ENCODE measurements around the gene APBB3. TPM values are rescaled to one million over a fixed set of nuclear protein-coding genes. Genes with fewer than 3 reads are reported as not detected.
A peak's percentile ranks its signal among the peaks of the same experiment; 100 is the strongest.
"Not testable (repeated sequence)": the region's sequence is repeated elsewhere in the genome, so short reads cannot be mapped to it uniquely, and the experiment has no call there.

Gene APBB3
- total and polyA plus RNA-seq, 8 donors = 8.1 to 51.0 (median 15.4) TPM

DNA sequence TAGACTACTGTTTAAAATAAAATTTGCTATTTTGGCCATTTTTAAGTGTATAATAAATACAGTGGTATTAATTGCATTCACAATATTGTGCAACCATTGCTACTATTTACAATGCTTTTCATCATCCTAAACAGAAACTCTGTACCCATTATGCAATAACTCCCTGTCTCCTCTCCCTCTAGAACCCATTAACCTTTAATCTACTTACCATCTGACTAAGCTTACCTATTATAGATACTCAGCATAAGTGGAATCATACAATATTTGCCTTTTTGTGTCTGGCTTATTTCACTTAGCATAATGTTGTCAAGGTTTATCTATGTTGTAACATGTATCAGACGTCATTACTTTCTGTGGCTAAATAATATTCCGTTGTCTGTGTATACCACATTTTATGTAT lies 42.6 kb upstream of the APBB3 start:
- no peaks in the 10 kb centered on the region for H3K36me3 ChIP-seq
- no peak overlapping the region for H3K27ac ChIP-seq
- intact Hi-C loops (cut with DNase I) = no loop called here
- H3K4me3 ChIP-seq = no peak overlapping the region
- H3K27me3 ChIP-seq = no peaks in the 10 kb centered on the region
- WGBS, 2 donors = 73 to 84% methylated on average over 2 of the region's 2 CpGs
- TF ChIP-seq CTCF (IDR thresholded peaks at IDR 0.05) = no peak
- no peak for DNase-seq
- H3K4me1 ChIP-seq = no peaks in the 10 kb centered on the region
- no peak for ATAC-seq
- no peaks in the 10 kb centered on the region for H3K9me3 ChIP-seq
- FAIRE-seq = no peak

GRCh38 chr5:140605879-140606278 lies 41.5 kb upstream of the APBB3 start:
- TF ChIP-seq CTCF (IDR thresholded peaks at IDR 0.05) = no peak
- H3K27me3 ChIP-seq = no peaks in the 10 kb centered on the region
- DNase-seq (no peak), ATAC-seq (no peak), FAIRE-seq (no peak)
- H3K9me3 ChIP-seq = no peaks in the 10 kb centered on the region
- no peak overlapping the region for H3K27ac ChIP-seq
- H3K4me1 ChIP-seq = no peaks in the 10 kb centered on the region
- intact Hi-C loops (cut with DNase I) = no loop called here
- H3K36me3 ChIP-seq = no peaks in the 10 kb centered on the region
- WGBS, 2 donors = 73 to 76% methylated on average over 3 of the region's 3 CpGs
- H3K4me3 ChIP-seq = no peak overlapping the region

GRCh38 chr5:140603734-140604133 lies 39.3 kb upstream of the APBB3 start:
- Histone ChIP-seq H3K27ac (no peak overlapping the region), H3K27me3 (no peaks in the 10 kb centered on the region)
- no peak for ATAC-seq

DNA sequence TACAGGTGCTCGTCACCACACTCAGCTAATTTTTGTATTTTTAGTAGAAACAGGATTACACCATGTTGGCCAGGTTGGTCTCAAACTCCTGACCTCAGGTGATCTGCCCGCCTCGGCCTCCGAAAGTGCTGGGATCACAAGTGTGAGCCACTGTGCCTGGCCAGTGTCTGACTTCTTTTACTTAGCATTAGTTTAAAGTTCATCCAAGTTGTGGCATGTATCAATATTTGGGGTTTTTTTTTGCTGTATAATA lies 39.0 kb upstream of the APBB3 start:
- H3K27ac ChIP-seq; H3K4me3 ChIP-seq; H3K36me3 ChIP-seq; H3K27me3 ChIP-seq; DNase-seq; H3K4me1 ChIP-seq; ATAC-seq; FAIRE-seq; intact Hi-C loops (cut with DNase I); H3K9me3 ChIP-seq: not testable (repeated sequence)
- 91 to 93% methylated on average over 4 of the region's 4 CpGs for WGBS, 2 donors

More at GRCh38 chr5:140603734-140604133, 39.3 kb upstream of the APBB3 start:
- TF ChIP-seq CTCF (IDR thresholded peaks at IDR 0.05) = no peak
- FAIRE-seq = no peak
- H3K36me3 ChIP-seq = no peaks in the 10 kb centered on the region
- DNase-seq = no peak
- 87% methylated on average over 2 of the region's 2 CpGs for WGBS, 2 donors
- intact Hi-C loops (cut with DNase I) = no loop called here
- no peaks in the 10 kb centered on the region for H3K4me1 ChIP-seq
- no peak overlapping the region for H3K4me3 ChIP-seq
- H3K9me3 ChIP-seq = no peaks in the 10 kb centered on the region

DNA sequence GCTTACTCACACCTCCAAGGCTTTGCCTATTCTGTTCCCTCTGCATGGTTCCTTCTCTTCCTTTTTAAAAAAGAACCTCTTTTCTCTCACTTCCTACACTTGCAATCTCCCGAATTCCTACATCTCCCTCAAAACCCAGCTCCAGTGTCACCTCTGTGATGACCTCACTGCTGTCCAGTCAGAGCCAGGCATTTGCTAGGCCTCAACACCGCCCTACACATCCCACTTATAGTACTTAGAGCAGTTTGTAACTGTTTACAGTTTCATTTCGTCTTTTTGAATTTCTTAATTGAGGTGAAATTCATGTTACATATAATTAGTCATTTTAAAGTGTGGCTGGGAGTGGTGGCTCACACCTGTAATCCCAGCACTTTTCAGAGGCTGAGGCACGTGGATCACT lies 37.7 kb upstream of the APBB3 start:
- DNase-seq (no peak), ATAC-seq (peak in 2 of 4 donors; percentile 47 to 66), FAIRE-seq (no peak)
- Histone ChIP-seq H3K9me3 (no peaks in the 10 kb centered on the region), H3K4me1 (no peaks in the 10 kb centered on the region), H3K27ac (no peak overlapping the region), H3K36me3 (no peaks in the 10 kb centered on the region), H3K4me3 (no peak overlapping the region), H3K27me3 (no peaks in the 10 kb centered on the region)
- 69 to 78% methylated on average over 4 of the region's 4 CpGs for WGBS, 2 donors
- TF ChIP-seq CTCF (IDR thresholded peaks at IDR 0.05) = no peak
- intact Hi-C loops (cut with DNase I) = no loop called here

DNA sequence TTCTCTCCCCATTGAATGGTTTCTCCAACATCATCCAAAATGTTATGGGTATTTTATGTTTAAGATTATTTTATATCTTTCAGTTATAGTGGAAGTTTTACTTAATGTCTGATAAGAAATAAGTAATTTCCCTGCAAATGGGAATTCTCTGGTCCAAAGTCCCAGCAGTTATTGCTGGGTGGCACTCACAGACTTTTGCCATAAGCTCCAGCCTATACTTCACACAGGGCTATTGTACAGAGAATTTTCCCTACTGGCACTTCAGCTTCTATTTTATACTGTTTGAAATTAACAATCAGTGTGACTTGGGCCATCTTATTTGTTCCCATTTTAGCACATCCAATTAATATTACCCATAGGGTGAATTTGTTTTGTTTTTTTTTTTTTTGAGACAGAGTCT lies 35.7 kb upstream of the APBB3 start:
- Histone ChIP-seq H3K27me3 (no peaks in the 10 kb centered on the region), H3K4me3 (no peak overlapping the region), H3K36me3 (no peaks in the 10 kb centered on the region), H3K27ac (no peak overlapping the region), H3K9me3 (no peaks in the 10 kb centered on the region), H3K4me1 (peaks cover 0 to 9% (median 0%) of the 10 kb centered on the region in 3 donors)
- DNase-seq = no peak
- FAIRE-seq = no peak
- ATAC-seq = no peak
- intact Hi-C loops (cut with DNase I) = no loop called here
- no peak for TF ChIP-seq CTCF (IDR thresholded peaks at IDR 0.05)
